Retina (tissue), 1 donor: ENCODE results near the gene RTP5.
"Not testable (repeated sequence)": the region's sequence is repeated elsewhere in the genome, so short reads cannot be mapped to it uniquely, and the experiment has no call there.

Source experiments
- DNase-seq: peaks from one replicate; pipeline ENCODE4 v3.0.0-alpha.2; 2016

The RTP5 gene

GRCh38 chr2:241869087-241869961 is at the start of gene RTP5:
RTP5 (plus strand) TSS chr2:241869729; CDS start chr2:241869757, 28 bp downstream.
- no peak for DNase-seq

- DNase-seq, result not testable (repeated sequence)
These were observed 49.4 kb upstream of the RTP5 start for GRCh38 chr2:241819947-241820624.

- no peak for DNase-seq
These were observed 48.7 kb upstream of the RTP5 start for GRCh38 chr2:241820625-241821384.

GRCh38 chr2:241821460-241822263 is 47.9 kb upstream of the RTP5 start:
- no peak for DNase-seq

GRCh38 chr2:241822264-241822623 is 47.3 kb upstream of the RTP5 start:
- DNase-seq, result no peak

- peak; percentile 62 for DNase-seq
These were observed 45.7 kb upstream of the RTP5 start for GRCh38 chr2:241823531-241824437.

GRCh38 chr2:241827394-241827793 is 42.1 kb upstream of the RTP5 start:
- DNase-seq, result no peak

GRCh38 chr2:241833101-241833663 is 36.3 kb upstream of the RTP5 start:
- DNase-seq, result no peak

- not testable (repeated sequence) for DNase-seq
These were observed 35.6 kb upstream of the RTP5 start for GRCh38 chr2:241833756-241834526.

GRCh38 chr2:241834527-241835210 is 34.9 kb upstream of the RTP5 start:
- DNase-seq, result no peak

- no peak for DNase-seq
These were observed 33.9 kb upstream of the RTP5 start for GRCh38 chr2:241835611-241836010.

- DNase-seq, result no peak
These were observed 33.2 kb upstream of the RTP5 start for GRCh38 chr2:241836292-241836691.

- DNase-seq, result no peak
These were observed 32.1 kb upstream of the RTP5 start for GRCh38 chr2:241837197-241837965.

GRCh38 chr2:241841181-241842066 is 28.1 kb upstream of the RTP5 start:
- DNase-seq, result no peak

GRCh38 chr2:241842067-241842415 is 27.5 kb upstream of the RTP5 start:
- DNase-seq, result no peak

- DNase-seq, result peak; percentile 38
These were observed 26.8 kb upstream of the RTP5 start for GRCh38 chr2:241842620-241843211.

- DNase-seq, result no peak
These were observed 26.0 kb upstream of the RTP5 start for GRCh38 chr2:241843321-241844065.
